ENCODE data around the gene IQSEC1. TPM values are rescaled to one million over a fixed set of nuclear protein-coding genes. Genes with fewer than 3 reads are reported as not detected.

Gene IQSEC1
- total and polyA plus RNA-seq, 9 of the 15 experiments (the other 6 are each of a cell fraction or from before 2014, with no cell fraction given), result 0.56 to 39.0 (median 6.8) TPM

GRCh38 chr3:12868039-12869034 lies 204.9 kb downstream of the IQSEC1 start (continued):
- peak; percentile 79 for TF ChIP-seq THAP12 (CRISPR knock-in tag; IDR thresholded peaks at IDR 0.05)
- peak; percentile 92 for TF ChIP-seq PRDM10 (IDR thresholded peaks at IDR 0.05; ENCODE audit: partially characterized antibody)
- no peak for TF ChIP-seq FOXM1 (IDR thresholded peaks at IDR 0.05; ENCODE audit: low read depth)
- TF ChIP-seq FOXM1 (CRISPR knock-in tag; IDR thresholded peaks at IDR 0.05; ENCODE audit: low read depth), result peak; percentile 82; the same call in 1 of the 2 replicates
- TF ChIP-seq ZBTB1 (CRISPR knock-in tag; IDR thresholded peaks at IDR 0.05; ENCODE audit: borderline replicate concordance, low read depth), result no peak; the same call in 1 of the 2 replicates
- TF ChIP-seq FOXA3 (CRISPR knock-in tag; conservative IDR thresholded peaks at IDR 0.05 in 1 of 2, IDR thresholded peaks at IDR 0.05 in 1 of 2), result 0 out of 4 replicates have a peak, but pooled peaks of 1 of the 2 experiments have one; percentile 52
- peak; percentile 55 for TF ChIP-seq MAFK (IDR thresholded peaks at IDR 0.05; ENCODE audit: low read length)
- TF ChIP-seq ETV5 (CRISPR knock-in tag; IDR thresholded peaks at IDR 0.05; ENCODE audit: low read depth), result peak; percentile 74
- TF ChIP-seq HNRNPLL (IDR thresholded peaks at IDR 0.05; ENCODE audit: low read depth, low read length, poor library complexity, severe bottlenecking), result peak; percentile 14
- TF ChIP-seq ZNF239 (CRISPR knock-in tag; IDR thresholded peaks at IDR 0.05), result peak; percentile 50
- peak; percentile 85 for TF ChIP-seq SMARCE1 (IDR thresholded peaks at IDR 0.05)
- no peak for TF ChIP-seq RBM34 (IDR thresholded peaks at IDR 0.05; ENCODE audit: borderline replicate concordance, insufficient read depth, low read length)
- no peak for TF ChIP-seq HOMEZ (CRISPR knock-in tag; IDR thresholded peaks at IDR 0.05)
- no peak for TF ChIP-seq NFYB (IDR thresholded peaks at IDR 0.05; ENCODE audit: extremely low read depth, insufficient read length)
- peak in 1 of 3 experiments; percentile 34 for TF ChIP-seq YY1 (IDR thresholded peaks at IDR 0.05; ENCODE audit: borderline replicate concordance in 1 of 3, control insufficient read depth in 1 of 3, extremely low read depth in 1 of 3, insufficient read depth in 3 of 3, insufficient read length in 1 of 3, insufficient replicate concordance in 2 of 3, low read depth in 1 of 3, low read length in 2 of 3)
